ENCODE data around the gene CCSER1.
"Not testable (repeated sequence)": the region's sequence is repeated elsewhere in the genome, so short reads cannot be mapped to it uniquely, and the experiment has no call there.

Gene CCSER1

DNA sequence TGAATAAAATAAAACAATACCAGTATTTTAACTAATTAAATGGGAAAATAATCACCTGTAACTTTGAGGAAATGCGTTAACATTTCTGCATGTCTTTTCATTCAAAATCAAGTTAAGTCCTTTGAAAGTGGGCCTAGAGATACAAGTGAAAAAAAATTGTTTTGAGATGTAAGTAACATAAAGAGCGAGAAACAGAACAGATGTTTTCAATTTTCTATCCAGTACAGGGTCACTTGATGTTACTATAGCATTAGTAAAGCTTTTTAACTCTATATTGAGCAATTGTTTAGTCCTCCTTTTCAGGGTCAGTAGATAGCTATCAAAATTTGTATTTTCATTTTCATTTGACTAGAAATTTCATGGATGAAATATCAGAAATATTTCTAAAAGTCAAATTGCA, 761.4 kb downstream of the CCSER1 start:
- no peak overlapping the region for H3K4me3 ChIP-seq (ENCODE audit: low read depth, low read length)
- in situ Hi-C loops (cut with HindIII; ENCODE audit: low pct_ligation_motif_present, low sequenced_read_pairs) = no loop called here
- no peaks in the 10 kb centered on the region for H3K27me3 ChIP-seq (replicated peaks)
- no peak for TF ChIP-seq CTCF (IDR thresholded peaks at IDR 0.05; ENCODE audit: low read depth, low read length, missing control alignments)
- H3K36me3 ChIP-seq (replicated peaks) = no peaks in the 10 kb centered on the region
- no peak overlapping the region for H3K27ac ChIP-seq
- DNase-seq = no peak

DNA sequence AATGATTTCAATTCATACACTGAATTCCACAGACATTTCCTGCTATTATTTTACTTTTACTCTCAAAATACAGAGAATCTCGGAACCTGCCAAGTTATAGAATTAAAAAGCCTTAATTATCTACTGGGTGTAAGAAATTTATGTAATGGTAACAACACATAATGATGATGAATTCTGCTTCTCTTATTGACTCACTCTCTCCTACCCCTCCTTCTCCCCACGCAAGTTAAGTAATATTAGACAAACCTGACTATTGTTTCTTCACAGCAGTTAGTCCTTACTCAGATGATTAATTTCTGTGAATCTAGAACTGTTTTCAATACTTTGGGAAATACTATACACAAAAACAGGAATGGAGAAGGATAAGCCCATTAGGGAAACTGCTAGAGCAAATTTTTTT, 762.0 kb downstream of the CCSER1 start:
- in situ Hi-C loops (cut with HindIII; ENCODE audit: low pct_ligation_motif_present, low sequenced_read_pairs) = no loop called here
- H3K27ac ChIP-seq = no peak overlapping the region
- no peaks in the 10 kb centered on the region for H3K27me3 ChIP-seq (replicated peaks)
- TF ChIP-seq CTCF (IDR thresholded peaks at IDR 0.05; ENCODE audit: low read depth, low read length, missing control alignments) = no peak
- H3K36me3 ChIP-seq (replicated peaks) = no peaks in the 10 kb centered on the region
- no peak for DNase-seq
- H3K4me3 ChIP-seq (ENCODE audit: low read depth, low read length) = no peak overlapping the region

DNA sequence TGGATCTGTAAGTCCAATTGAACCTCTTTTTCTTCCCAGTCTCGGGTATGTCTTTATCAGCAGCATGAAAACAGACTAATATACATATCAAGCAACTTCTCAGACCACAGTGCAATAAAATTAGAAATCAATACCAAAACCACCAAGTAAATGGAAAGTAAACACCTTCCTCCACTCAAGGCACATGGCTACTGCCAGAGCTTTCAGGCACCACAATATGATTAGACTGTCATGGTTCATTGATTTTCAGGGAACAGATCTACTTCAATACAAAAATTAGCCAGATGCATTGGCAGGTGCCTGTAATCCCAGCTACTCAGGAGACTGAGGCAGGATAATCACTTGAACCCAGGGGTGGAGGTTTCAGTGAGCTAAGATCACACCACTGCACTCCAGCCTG, 776.2 kb downstream of the CCSER1 start:
- H3K4me3 ChIP-seq (ENCODE audit: low read depth, low read length); in situ Hi-C loops (cut with HindIII; ENCODE audit: low pct_ligation_motif_present, low sequenced_read_pairs); DNase-seq; H3K27me3 ChIP-seq (replicated peaks); H3K36me3 ChIP-seq (replicated peaks); H3K27ac ChIP-seq: not testable (repeated sequence)

DNA sequence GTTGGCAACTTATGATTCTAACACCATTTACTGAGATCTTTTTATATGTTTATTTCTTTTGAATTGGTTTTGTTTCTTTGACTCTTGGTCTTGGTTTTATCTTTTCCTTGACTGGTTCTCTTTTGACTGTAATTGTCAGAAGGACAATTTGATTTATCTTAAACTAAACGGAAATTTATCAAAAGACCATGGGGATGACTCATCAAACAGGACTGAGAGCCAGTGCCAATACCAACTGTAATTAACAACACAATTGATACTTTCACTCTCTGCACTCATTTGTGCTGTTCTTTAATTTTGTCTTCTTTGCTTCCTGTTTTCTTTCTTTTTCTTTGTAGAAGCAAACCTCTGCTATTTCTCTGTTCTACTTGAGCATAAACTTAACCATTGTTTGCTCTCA, 776.8 kb downstream of the CCSER1 start:
- H3K36me3 ChIP-seq (replicated peaks) = no peaks in the 10 kb centered on the region
- no peak overlapping the region for H3K27ac ChIP-seq
- no peak overlapping the region for H3K4me3 ChIP-seq (ENCODE audit: low read depth, low read length)
- no peak for DNase-seq
- no peak for TF ChIP-seq CTCF (IDR thresholded peaks at IDR 0.05; ENCODE audit: low read depth, low read length, missing control alignments)
- in situ Hi-C loops (cut with HindIII; ENCODE audit: low pct_ligation_motif_present, low sequenced_read_pairs) = no loop called here
- H3K27me3 ChIP-seq (replicated peaks) = no peaks in the 10 kb centered on the region

GRCh38 chr4:90906239-90906638, 779.0 kb downstream of the CCSER1 start:
- H3K27me3 ChIP-seq (replicated peaks) = no peaks in the 10 kb centered on the region
- DNase-seq = no peak
- TF ChIP-seq CTCF (IDR thresholded peaks at IDR 0.05; ENCODE audit: low read depth, low read length, missing control alignments) = no peak
- in situ Hi-C loops (cut with HindIII; ENCODE audit: low pct_ligation_motif_present, low sequenced_read_pairs) = no loop called here
- no peaks in the 10 kb centered on the region for H3K36me3 ChIP-seq (replicated peaks)
- no peak overlapping the region for H3K27ac ChIP-seq
- no peak overlapping the region for H3K4me3 ChIP-seq (ENCODE audit: low read depth, low read length)

GRCh38 chr4:90911724-90912434, 784.7 kb downstream of the CCSER1 start:
- H3K4me3 ChIP-seq (ENCODE audit: low read depth, low read length); H3K27me3 ChIP-seq (replicated peaks); H3K36me3 ChIP-seq (replicated peaks); DNase-seq; H3K27ac ChIP-seq; in situ Hi-C loops (cut with HindIII; ENCODE audit: low pct_ligation_motif_present, low sequenced_read_pairs): not testable (repeated sequence)

GRCh38 chr4:90922174-90922573, 795.0 kb downstream of the CCSER1 start:
- in situ Hi-C loops (cut with HindIII; ENCODE audit: low pct_ligation_motif_present, low sequenced_read_pairs) = no loop called here
- no peak for TF ChIP-seq CTCF (IDR thresholded peaks at IDR 0.05; ENCODE audit: low read depth, low read length, missing control alignments)
- DNase-seq = no peak
- Histone ChIP-seq H3K36me3 (replicated peaks) (no peaks in the 10 kb centered on the region), H3K27me3 (replicated peaks) (no peaks in the 10 kb centered on the region), H3K4me3 (ENCODE audit: low read depth, low read length) (no peak overlapping the region), H3K27ac (no peak overlapping the region)

Measured in brain microvascular endothelial cell (primary cell).